DOHH2 (cell line): ENCODE data around the gene KRTAP1-5.
"Not testable (repeated sequence)": the region's sequence is repeated elsewhere in the genome, so short reads cannot be mapped to it uniquely, and the experiment has no call there.

Experiments used
- H3F3A ChIP-seq: fragments of 200-600 bp; sonication (generic), shearing (Covaris generic); 2 replicates; pipeline ENCODE4 v1.6.0; 2016; ENCODE audit warnings: antibody characterized with exemption, mild to moderate bottlenecking; ENCODE audit not compliant: control insufficient read depth, insufficient read depth
- H3K27ac ChIP-seq: fragments of 200-600 bp; sonication (generic); 2 replicates; pipeline ENCODE4 v1.5.1; 2014; ENCODE audit warnings: low read depth, mild to moderate bottlenecking, low read length, moderate library complexity
- H3K27me3 ChIP-seq: fragments of 200-600 bp; sonication (generic); 2 replicates; pipeline ENCODE4 v1.6.1; 2014; ENCODE audit warnings: mild to moderate bottlenecking, low read length, mixed read lengths; ENCODE audit not compliant: control insufficient read depth
- H3K36me3 ChIP-seq: fragments of 200-600 bp; sonication (generic); 2 replicates; pipeline ENCODE4 v1.6.1; 2014; ENCODE audit warnings: mild to moderate bottlenecking, low read length, moderate library complexity, mixed read lengths; ENCODE audit not compliant: control insufficient read depth
- H3K4me1 ChIP-seq: fragments of 200-600 bp; sonication (generic); 2 replicates; pipeline ENCODE4 v1.6.1; 2014; ENCODE audit warnings: mild to moderate bottlenecking, low read length, mixed read lengths; ENCODE audit not compliant: control insufficient read depth
- H3K4me2 ChIP-seq: fragments of 200-600 bp; sonication (generic); 2 replicates; pipeline ENCODE4 v1.6.0; 2014; ENCODE audit warnings: mild to moderate bottlenecking, low read length, moderate library complexity
- H3K4me3 ChIP-seq: fragments of 200-600 bp; sonication (generic); 2 replicates; pipeline ENCODE4 v1.5.1; 2014; ENCODE audit warnings: mild to moderate bottlenecking, low read length, mixed read lengths
- H3K79me2 ChIP-seq: fragments of 200-600 bp; sonication (generic); 2 replicates; pipeline ENCODE4 v1.6.1; 2014; ENCODE audit warnings: mild to moderate bottlenecking, low read length, mixed read lengths; ENCODE audit not compliant: control insufficient read depth
- H3K9me2 ChIP-seq: fragments of 200-600 bp; sonication (generic); replicated peaks from 2 replicates; pipeline ENCODE4 v1.6.1; 2014; ENCODE audit warnings: mild to moderate bottlenecking, low read length, mixed read lengths; ENCODE audit not compliant: control insufficient read depth
- H3K9me3 ChIP-seq: fragments of 200-600 bp; sonication (generic); 2 replicates; pipeline ENCODE4 v1.6.1; 2014; ENCODE audit warnings: antibody characterized with exemption, low read length, mixed read lengths; ENCODE audit not compliant: control insufficient read depth, insufficient read depth
- H4K20me1 ChIP-seq: fragments of 200-600 bp; sonication (generic); 2 replicates; pipeline ENCODE4 v1.6.0; 2014; ENCODE audit warnings: low read depth, mild to moderate bottlenecking, antibody characterized with exemption, low read length, moderate library complexity; ENCODE audit not compliant: control insufficient read depth, insufficient read depth
- CTCF ChIP-seq: fragments of 200-600 bp; sonication (generic); IDR thresholded peaks from one replicate; pipeline ENCODE4 v1.5.1; 2014; ENCODE audit warnings: antibody characterized with exemption, mild to moderate bottlenecking, low read depth, low read length; ENCODE audit not compliant: poor library complexity, severe bottlenecking
- EZH2phosphoT487 ChIP-seq: fragments of 200-600 bp; sonication (generic); IDR thresholded peaks from 2 replicates; pipeline ENCODE4 v1.6.1; 2017; ENCODE audit warnings: borderline replicate concordance, mild to moderate bottlenecking, antibody characterized with exemption, low read length, moderate library complexity, mixed read lengths

KRTAP1-5 gene

GRCh38 chr17:41057547-41057946, 30.5 kb upstream of the KRTAP1-5 start:
- TF ChIP-seq CTCF = no peak
- no peak for TF ChIP-seq EZH2phosphoT487
- Histone ChIP-seq H3K27me3 (0 out of 2 replicates have a peak, but pooled peaks cover 2% of the 10 kb centered on the region), H3K36me3 (no peaks in the 10 kb centered on the region), H4K20me1 (no peaks in the 10 kb centered on the region), H3K4me2 (no peak overlapping the region), H3K79me2 (no peaks in the 10 kb centered on the region), H3K9me2 (no peaks in the 10 kb centered on the region), H3K9me3 (no peaks in the 10 kb centered on the region), H3K27ac (no peak overlapping the region), H3F3A (no peaks in the 10 kb centered on the region), H3K4me1 (no peaks in the 10 kb centered on the region), H3K4me3 (no peak overlapping the region)

GRCh38 chr17:41055130-41055529, 28.1 kb upstream of the KRTAP1-5 start, which contains the start of gene KRTAP2-2:
Gene KRTAP2-2, minus strand, starts transcription at chr17:41055230. Its CDS starts 19 bp downstream, at chr17:41055211.
- not testable (repeated sequence) for H3K36me3 ChIP-seq, H3K27ac ChIP-seq, H3K9me2 ChIP-seq, H3K27me3 ChIP-seq, H3K4me3 ChIP-seq, H3K4me1 ChIP-seq, H3K79me2 ChIP-seq, H3K9me3 ChIP-seq, H4K20me1 ChIP-seq, H3F3A ChIP-seq, H3K4me2 ChIP-seq

- H3K9me3 ChIP-seq, H3K27ac ChIP-seq, H3K9me2 ChIP-seq, H3F3A ChIP-seq, H4K20me1 ChIP-seq, H3K79me2 ChIP-seq, H3K27me3 ChIP-seq, H3K4me1 ChIP-seq, H3K4me2 ChIP-seq, H3K4me3 ChIP-seq, H3K36me3 ChIP-seq: not testable (repeated sequence)
Measured at GRCh38 chr17:41054556-41054955, 27.5 kb upstream of the KRTAP1-5 start.

- H3K4me1 ChIP-seq = peaks cover 3% of the 10 kb centered on the region
- H4K20me1 ChIP-seq = no peaks in the 10 kb centered on the region
- no peaks in the 10 kb centered on the region for H3F3A ChIP-seq
- no peaks in the 10 kb centered on the region for H3K9me3 ChIP-seq
- no peak overlapping the region for H3K4me3 ChIP-seq
- TF ChIP-seq CTCF (no peak), EZH2phosphoT487 (no peak)
- H3K36me3 ChIP-seq = no peaks in the 10 kb centered on the region
- H3K27me3 ChIP-seq = 0 out of 2 replicates have a peak, but pooled peaks cover 2% of the 10 kb centered on the region
- H3K79me2 ChIP-seq = no peaks in the 10 kb centered on the region
- H3K9me2 ChIP-seq = no peaks in the 10 kb centered on the region
- H3K27ac ChIP-seq = no peak overlapping the region
- no peak overlapping the region for H3K4me2 ChIP-seq
Measured at GRCh38 chr17:41054025-41054424, 27.0 kb upstream of the KRTAP1-5 start.
